Activated CD8-positive, alpha-beta memory T cell treated with anti-CD3 and anti-CD28 coated beads for 48 hours (primary cell): ENCODE data around the gene PEX11G.

Source experiments
- DNase-seq, 3 experiments: peaks; one replicate each; pipeline ENCODE4 v3.0.0-alpha.2; 2020; ENCODE audit warnings: low read depth in 2 of 3, low spot score in 2 of 3

PEX11G gene

GRCh38 chr19:7488736-7489353, at the start of gene PEX11G:
Gene PEX11G, minus strand, starts transcription at chr19:7489035. Its CDS starts 25 bp downstream, at chr19:7489010.
- DNase-seq, result peak; percentile 81 to 89 (median 87)

GRCh38 chr19:7535998-7536695, 47.3 kb upstream of the PEX11G start:
- DNase-seq, result no peak

- DNase-seq, result peak; percentile 84 to 90 (median 87)
These were observed 46.5 kb upstream of the PEX11G start, which contains the start of gene PNPLA6 for GRCh38 chr19:7535047-7535997. Gene PNPLA6, plus strand, starts transcription at chr19:7535717. Its CDS starts 72 bp downstream, at chr19:7535789.

- peak in 2 of 3 experiments; percentile 23 to 25 for DNase-seq
These were observed 45.8 kb upstream of the PEX11G start for GRCh38 chr19:7534531-7535046.

- peak; percentile 54 to 69 (median 62) for DNase-seq
These were observed 45.2 kb upstream of the PEX11G start for GRCh38 chr19:7533925-7534480.

- DNase-seq, result no peak
These were observed 44.5 kb upstream of the PEX11G start for GRCh38 chr19:7533281-7533885.

- DNase-seq, result no peak
These were observed 41.0 kb upstream of the PEX11G start for GRCh38 chr19:7529610-7530490.

- no peak for DNase-seq
These were observed 40.4 kb upstream of the PEX11G start for GRCh38 chr19:7529246-7529600.

GRCh38 chr19:7528522-7529245, 39.8 kb upstream of the PEX11G start:
- no peak for DNase-seq

GRCh38 chr19:7528192-7528519, 39.3 kb upstream of the PEX11G start:
- DNase-seq, result no peak

- DNase-seq, result no peak
These were observed 38.8 kb upstream of the PEX11G start for GRCh38 chr19:7527516-7528191.

- no peak for DNase-seq
These were observed 37.5 kb upstream of the PEX11G start for GRCh38 chr19:7526059-7526929.

GRCh38 chr19:7524992-7525739, 36.3 kb upstream of the PEX11G start:
- DNase-seq, result no peak

- DNase-seq, result no peak
These were observed 35.7 kb upstream of the PEX11G start for GRCh38 chr19:7524523-7524922.

- DNase-seq, result no peak
These were observed 34.3 kb upstream of the PEX11G start for GRCh38 chr19:7522923-7523667.
